HEK293 (cell line): ENCODE measurements around the gene LINGO1.

ENCODE experiments used
- CTCF ChIA-PET: fragments of 350-600 bp; formaldehyde crosslinking; extraction: SDS; loops from one replicate; lab custom pipeline; 2021; ENCODE audit warnings: antibody characterized with exemption; lab: Yijun Ruan, JAX
- POLR2A ChIA-PET: fragments of 300-600 bp; formaldehyde crosslinking; extraction: SDS; loops from one replicate; lab custom pipeline; 2020; ENCODE audit warnings: antibody characterized with exemption, inconsistent platforms; lab: Yijun Ruan, JAX
- H3K27ac ChIP-seq: fragments of 200-500 bp; sonication (Bioruptor generic); 2 replicates; pipeline ENCODE4 v1.5.1; 2014; ENCODE audit warnings: low read depth, low read length, control low read depth, inconsistent platforms; ENCODE audit errors: extremely low read depth
- H3K36me3 ChIP-seq, 2 experiments: fragments of 200-500 bp in 1 of 2; sonication (Bioruptor generic) in 1 of 2; 1 replicate in 1 of 2; 2 replicates in 1 of 2; pipeline ENCODE4 v1.5.1; 2014 to 2017; ENCODE audit warnings: inconsistent platforms in 2 of 2, low read length in 2 of 2; ENCODE audit not compliant: control insufficient read depth in 2 of 2, insufficient read depth in 1 of 2
- H3K4me1 ChIP-seq: fragments of 200-500 bp; sonication (Bioruptor generic); 2 replicates; pipeline ENCODE4 v1.5.1; 2014; ENCODE audit warnings: mild to moderate bottlenecking, low read length, inconsistent platforms; ENCODE audit not compliant: control insufficient read depth, insufficient read depth
- H3K4me3 ChIP-seq: 2 replicates; pipeline ENCODE4 v1.5.1; 2011; ENCODE audit warnings: low read depth, mild to moderate bottlenecking, control low read depth, low read length, moderate library complexity
- H3K9me3 ChIP-seq: fragments of 200-500 bp; sonication (Bioruptor generic); 2 replicates; pipeline ENCODE4 v1.5.1; 2014; ENCODE audit warnings: low read depth, low read length, inconsistent platforms; ENCODE audit not compliant: control insufficient read depth, insufficient read depth
- ELK4 ChIP-seq: IDR thresholded peaks from 2 replicates; pipeline ENCODE4 v1.6.1; 2011; ENCODE audit warnings: mild to moderate bottlenecking, low read depth, low read length, borderline replicate concordance
- HOXA7 ChIP-seq: sonication (generic); formaldehyde crosslinking; IDR thresholded peaks from 2 replicates; pipeline ENCODE4 v1.8.1; 2022; ENCODE audit warnings: missing genetic modification reagents, borderline replicate concordance
- IKZF3 ChIP-seq: fragments of 450-650 bp; IDR thresholded peaks from 2 replicates; pipeline ENCODE4 v1.5.0; 2018; ENCODE audit warnings: missing biosample characterization, mild to moderate bottlenecking, missing genetic modification characterization, moderate library complexity
- KLF7 ChIP-seq: fragments of 450-650 bp; formaldehyde crosslinking; IDR thresholded peaks from 2 replicates; pipeline ENCODE4 v1.5.1; 2016; ENCODE audit warnings: missing biosample characterization, missing genetic modification characterization, borderline replicate concordance
- SCRT1 ChIP-seq: fragments of 450-650 bp; formaldehyde crosslinking; IDR thresholded peaks from 2 replicates; pipeline ENCODE4 v1.5.1; 2016; ENCODE audit warnings: missing biosample characterization, missing genetic modification characterization, borderline replicate concordance
- ZBTB1 ChIP-seq: fragments of 450-650 bp; formaldehyde crosslinking; IDR thresholded peaks from 2 replicates; pipeline ENCODE4 v1.5.1; 2016; ENCODE audit warnings: missing biosample characterization, missing genetic modification characterization
- ZBTB10 ChIP-seq: fragments of 450-650 bp; formaldehyde crosslinking; IDR thresholded peaks from 2 replicates; pipeline ENCODE4 v1.5.1; 2016; ENCODE audit warnings: missing biosample characterization, missing genetic modification characterization
- ZEB2 ChIP-seq: fragments of 450-650 bp; formaldehyde crosslinking; IDR thresholded peaks from 2 replicates; pipeline ENCODE4 v1.5.1; 2016; ENCODE audit warnings: missing biosample characterization, missing genetic modification characterization
- ZNF138 ChIP-seq: fragments of 450-650 bp; formaldehyde crosslinking; IDR thresholded peaks from 2 replicates; pipeline ENCODE4 v1.5.1; 2016; ENCODE audit warnings: missing biosample characterization, missing genetic modification characterization, borderline replicate concordance
- ZNF221 ChIP-seq: fragments of 450-650 bp; formaldehyde crosslinking; IDR thresholded peaks from 2 replicates; pipeline ENCODE4 v1.5.1; 2017; ENCODE audit warnings: missing biosample characterization, missing genetic modification characterization, borderline replicate concordance
- ZNF266 ChIP-seq: fragments of 450-650 bp; formaldehyde crosslinking; IDR thresholded peaks from 2 replicates; pipeline ENCODE4 v1.5.1; 2016; ENCODE audit warnings: missing biosample characterization, missing genetic modification characterization, low read depth
- ZNF292 ChIP-seq: fragments of 450-650 bp; formaldehyde crosslinking; IDR thresholded peaks from 2 replicates; pipeline ENCODE4 v1.5.1; 2016; ENCODE audit warnings: low read depth, missing biosample characterization, missing genetic modification characterization, borderline replicate concordance
- ZNF426 ChIP-seq: fragments of 450-650 bp; formaldehyde crosslinking; IDR thresholded peaks from 2 replicates; pipeline ENCODE4 v1.5.1; 2017; ENCODE audit warnings: missing biosample characterization, missing genetic modification characterization, mild to moderate bottlenecking, inconsistent platforms, moderate library complexity
- ZNF48 ChIP-seq: fragments of 450-650 bp; formaldehyde crosslinking; IDR thresholded peaks from 2 replicates; pipeline ENCODE4 v1.5.1; 2016; ENCODE audit warnings: missing biosample characterization, missing genetic modification characterization
- ZNF501 ChIP-seq: fragments of 450-650 bp; formaldehyde crosslinking; IDR thresholded peaks from 2 replicates; pipeline ENCODE4 v1.5.1; 2016; ENCODE audit warnings: missing biosample characterization, missing genetic modification characterization
- ZNF544 ChIP-seq: fragments of 450-650 bp; formaldehyde crosslinking; IDR thresholded peaks from 2 replicates; pipeline ENCODE4 v1.5.0; 2017; ENCODE audit warnings: missing biosample characterization, missing genetic modification characterization
- ZNF558 ChIP-seq: fragments of 450-650 bp; formaldehyde crosslinking; IDR thresholded peaks from 2 replicates; pipeline ENCODE4 v1.5.1; 2016; ENCODE audit warnings: missing biosample characterization, missing genetic modification characterization
- ZNF560 ChIP-seq: fragments of 450-650 bp; formaldehyde crosslinking; IDR thresholded peaks from 2 replicates; pipeline ENCODE4 v1.5.1; 2017; ENCODE audit warnings: missing biosample characterization, missing genetic modification characterization, borderline replicate concordance
- ZNF600 ChIP-seq: fragments of 450-650 bp; formaldehyde crosslinking; IDR thresholded peaks from 2 replicates; pipeline ENCODE4 v1.5.1; 2016; ENCODE audit warnings: missing biosample characterization, missing genetic modification characterization
- ZNF645 ChIP-seq: fragments of 450-650 bp; formaldehyde crosslinking; IDR thresholded peaks from 2 replicates; pipeline ENCODE4; 2016; ENCODE audit warnings: missing biosample characterization, missing genetic modification characterization
- ZNF843 ChIP-seq: fragments of 450-650 bp; formaldehyde crosslinking; IDR thresholded peaks from 2 replicates; pipeline ENCODE4 v1.5.1; 2016; ENCODE audit warnings: missing biosample characterization, missing genetic modification characterization
- TF ChIP-seq, protein P1 (sequence below): fragments of 450-650 bp; formaldehyde crosslinking; IDR thresholded peaks from 2 replicates; pipeline ENCODE4 v1.5.1; 2016; ENCODE audit warnings: missing biosample characterization, missing genetic modification characterization

LINGO1 gene

GRCh38 chr15:77675806-77676415, 43.2 kb upstream of the LINGO1 start (continued):
- TF ChIP-seq, protein P1, sequence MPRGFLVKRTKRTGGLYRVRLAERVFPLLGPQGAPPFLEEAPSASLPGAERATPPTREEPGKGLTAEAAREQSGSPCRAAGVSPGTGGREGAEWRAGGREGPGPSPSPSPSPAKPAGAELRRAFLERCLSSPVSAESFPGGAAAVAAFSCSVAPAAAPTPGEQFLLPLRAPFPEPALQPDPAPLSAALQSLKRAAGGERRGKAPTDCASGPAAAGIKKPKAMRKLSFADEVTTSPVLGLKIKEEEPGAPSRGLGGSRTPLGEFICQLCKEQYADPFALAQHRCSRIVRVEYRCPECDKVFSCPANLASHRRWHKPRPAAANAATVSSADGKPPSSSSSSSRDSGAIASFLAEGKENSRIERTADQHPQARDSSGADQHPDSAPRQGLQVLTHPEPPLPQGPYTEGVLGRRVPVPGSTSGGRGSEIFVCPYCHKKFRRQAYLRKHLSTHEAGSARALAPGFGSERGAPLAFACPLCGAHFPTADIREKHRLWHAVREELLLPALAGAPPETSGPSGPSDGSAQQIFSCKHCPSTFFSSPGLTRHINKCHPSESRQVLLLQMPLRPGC (tag by site-specific recombination) = no peak
- TF ChIP-seq ZNF558 (no peak), SCRT1 (tag by site-specific recombination) (no peak), ZNF266 (no peak), ZBTB10 (tag by site-specific recombination) (no peak), ELK4 (no peak)

DNA sequence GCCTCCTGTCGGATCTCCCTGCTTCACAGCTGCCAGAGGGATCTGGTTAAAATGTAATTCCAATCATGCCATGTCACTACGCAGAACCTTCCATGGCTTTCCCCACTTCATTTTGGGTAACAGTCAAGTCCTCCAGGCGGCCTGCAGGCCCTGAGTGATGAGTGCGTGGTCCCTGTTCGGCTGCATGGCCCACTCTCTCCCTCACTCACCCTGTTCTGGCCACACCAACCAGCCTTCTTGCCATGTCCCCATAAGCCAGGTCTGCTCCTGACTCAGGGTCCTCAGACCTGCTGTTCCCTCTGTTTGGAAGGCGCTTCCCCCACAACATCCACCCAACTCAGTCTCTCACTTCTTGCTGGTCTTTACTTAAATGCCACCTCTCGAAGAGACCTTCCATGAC, 41.6 kb upstream of the LINGO1 start:
- ChIA-PET POLR2A (no interaction called here), CTCF (no interaction called here)
- no peaks in the 10 kb centered on the region for H3K9me3 ChIP-seq
- H3K36me3 ChIP-seq = no peaks in the 10 kb centered on the region
- no peak for TF ChIP-seq ZNF292
- TF ChIP-seq ZNF426 (tag by site-specific recombination) = no peak
- no peak for TF ChIP-seq ZNF560
- TF ChIP-seq HOXA7 = no peak
- no peak for TF ChIP-seq ZNF221
- TF ChIP-seq ZNF645 (tag by site-specific recombination) = no peak
- TF ChIP-seq ZNF138 (tag by site-specific recombination) = no peak
- no peak for TF ChIP-seq ZBTB1 (tag by site-specific recombination)
- no peak for TF ChIP-seq KLF7 (tag by site-specific recombination)
- no peak for TF ChIP-seq ZNF843 (tag by site-specific recombination)
- TF ChIP-seq IKZF3 (tag by site-specific recombination) = no peak
- TF ChIP-seq ELK4 = no peak
- no peak for TF ChIP-seq ZNF501 (tag by site-specific recombination)
- no peak for TF ChIP-seq ZEB2 (tag by site-specific recombination)
- no peak for TF ChIP-seq ZNF600 (tag by site-specific recombination)
- no peak for TF ChIP-seq ZNF48 (tag by site-specific recombination)
- TF ChIP-seq ZNF544 = no peak
- H3K4me3 ChIP-seq = no peak overlapping the region
- no peaks in the 10 kb centered on the region for H3K4me1 ChIP-seq
- no peak overlapping the region for H3K27ac ChIP-seq
